ENCODE measurements around the gene PSTK. TPM values are rescaled to one million over a fixed set of nuclear protein-coding genes. Genes with fewer than 3 reads are reported as not detected.

Gene PSTK
- total and polyA plus RNA-seq, 9 of the 15 experiments (the other 6 are each of a cell fraction or from before 2014, with no cell fraction given), result 13.2 to 49.7 (median 18.9) TPM

DNA sequence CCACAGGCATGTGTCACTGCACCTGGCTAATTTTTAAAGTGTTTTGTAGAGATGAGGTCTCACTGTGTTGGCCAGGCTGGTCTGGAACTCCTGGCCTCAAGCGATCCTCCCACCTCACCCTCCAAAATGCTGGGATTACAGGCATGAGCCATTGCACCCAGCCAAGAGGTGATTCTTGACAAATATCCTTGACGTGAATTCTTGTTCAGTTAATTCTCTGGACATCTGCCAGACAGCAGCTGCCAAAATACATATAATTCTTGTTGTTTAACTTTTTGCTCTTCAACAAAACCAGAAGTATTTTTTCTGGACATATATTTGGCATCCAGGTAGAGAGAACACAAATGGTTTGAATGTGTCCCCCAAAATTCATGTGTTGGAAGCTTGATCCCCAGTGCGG, 31.8 kb downstream of the PSTK start:
- Histone ChIP-seq H3K9ac (ENCODE audit: insufficient read depth in 1 of 2, low read depth in 2 of 2, low read length in 2 of 2) (no peak overlapping the region), H3K36me3 (ENCODE audit: control insufficient read depth, insufficient read depth, low read length) (no peaks in the 10 kb centered on the region), H3K4me1 (replicated peaks in 1 of 2; ENCODE audit: control insufficient read depth in 2 of 2, insufficient read depth in 2 of 2, low read length in 2 of 2) (peaks cover 11% of the 10 kb centered on the region in 2 experiments; a peak in 4 of 5 replicates), H3K4me2 (ENCODE audit: insufficient read depth, low read length) (no peak overlapping the region), H3K27me3 (ENCODE audit: control insufficient read depth in 2 of 2, insufficient read depth in 2 of 2, low read length in 2 of 2) (no peaks in the 10 kb centered on the region), H2AFZ (ENCODE audit: low read depth, low read length) (no peak overlapping the region), H3K9me1 (ENCODE audit: control insufficient read depth, insufficient read depth, low read length) (no peaks in the 10 kb centered on the region), H3K27ac (ENCODE audit: extremely low read depth, low read depth, low read length) (no peak overlapping the region), H3K9me3 (replicated peaks; ENCODE audit: control insufficient read depth, insufficient read depth, low read depth, low read length) (no peaks in the 10 kb centered on the region), H4K20me1 (replicated peaks; ENCODE audit: control insufficient read depth, insufficient read depth, low read length) (no peaks in the 10 kb centered on the region), H3K4me3 (no peak overlapping the region), H3K79me2 (ENCODE audit: control insufficient read depth, insufficient read depth, low read length) (peaks cover 28% of the 10 kb centered on the region)
- no TSS peak for BruUV-seq (replicated peaks)
- FAIRE-seq, result no peak
- TF ChIP-seq CBX3 (IDR thresholded peaks at IDR 0.05; ENCODE audit: borderline replicate concordance in 1 of 2, low read length in 2 of 2) (no peak), KLF13 (tag; IDR thresholded peaks at IDR 0.05; ENCODE audit: borderline replicate concordance, low read depth) (no peak), NFE2L1 (tag; IDR thresholded peaks at IDR 0.05; ENCODE audit: borderline replicate concordance, low read depth) (no peak)
- TF ChIP-seq, protein P1, sequence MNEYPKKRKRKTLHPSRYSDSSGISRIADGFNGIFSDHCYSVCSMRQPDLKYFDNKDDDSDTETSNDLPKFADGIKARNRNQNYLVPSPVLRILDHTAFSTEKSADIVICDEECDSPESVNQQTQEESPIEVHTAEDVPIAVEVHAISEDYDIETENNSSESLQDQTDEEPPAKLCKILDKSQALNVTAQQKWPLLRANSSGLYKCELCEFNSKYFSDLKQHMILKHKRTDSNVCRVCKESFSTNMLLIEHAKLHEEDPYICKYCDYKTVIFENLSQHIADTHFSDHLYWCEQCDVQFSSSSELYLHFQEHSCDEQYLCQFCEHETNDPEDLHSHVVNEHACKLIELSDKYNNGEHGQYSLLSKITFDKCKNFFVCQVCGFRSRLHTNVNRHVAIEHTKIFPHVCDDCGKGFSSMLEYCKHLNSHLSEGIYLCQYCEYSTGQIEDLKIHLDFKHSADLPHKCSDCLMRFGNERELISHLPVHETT (CRISPR knock-in tag; conservative IDR thresholded peaks at IDR 0.05 in 1 of 2, IDR thresholded peaks at IDR 0.05 in 1 of 2), result no peak
- WGBS (ENCODE audit: insufficient coverage, low coverage, missing lambda C conversion rate), result 93% methylated on average over 3 of the region's 3 CpGs
- in situ Hi-C loops (cut with MboI), result no loop called here
- DNase-seq (ENCODE audit: extremely low read depth in 1 of 4, low spot score in 3 of 4), result no peak
- ATAC-seq, result no peak
- ChIA-PET POLR2A (interaction anchor here (1.0 kb wide), 1 partner anchor 12 kb away, joined by 3 read pairs; no protein-coding TSS in a partner anchor), CTCF (ENCODE audit: low intra/inter-chr PET ratio) (no interaction called here)
- intact Hi-C loops (cut with micrococcal nuclease), result no loop called here

Data from K562 (cell line).